RWPE2 (cell line): Measurements from ENCODE around the gene LACRT.

Experiments
- ATAC-seq: fragments of 200-7000 bp; cut with Tn5 transposase; 3 replicates; pipeline ENCODE4 v1.9.1; 2021; ENCODE audit warnings: low read depth
- DNase-seq: peaks from one replicate; pipeline ENCODE4 v3.0.0-alpha.2; 2020; ENCODE audit warnings: low spot score
- H3K27ac ChIP-seq: fragments of 450-650 bp; 2 replicates; pipeline ENCODE4 v1.5.1; 2017; ENCODE audit warnings: mild to moderate bottlenecking; ENCODE audit not compliant: poor library complexity, severe bottlenecking
- H3K27me3 ChIP-seq: fragments of 250-450 bp; sonication (Bioruptor Pico); 2 replicates; pipeline ENCODE4 v1.5.1; 2021; ENCODE audit warnings: mild to moderate bottlenecking, moderate library complexity; ENCODE audit not compliant: insufficient read depth, poor library complexity, severe bottlenecking
- H3K36me3 ChIP-seq: fragments of 250-450 bp; sonication (Bioruptor Pico); 2 replicates; pipeline ENCODE4 v1.5.1; 2020; ENCODE audit warnings: low read depth, mild to moderate bottlenecking, moderate library complexity
- H3K4me1 ChIP-seq: fragments of 250-450 bp; sonication (Bioruptor Pico); 2 replicates; pipeline ENCODE4 v1.5.1; 2021; ENCODE audit warnings: mild to moderate bottlenecking, moderate library complexity; ENCODE audit not compliant: insufficient read depth, poor library complexity, severe bottlenecking
- H3K4me3 ChIP-seq: fragments of 250-450 bp; sonication (Bioruptor Pico); 2 replicates; pipeline ENCODE4 v1.5.1; 2021; ENCODE audit warnings: mild to moderate bottlenecking, moderate library complexity; ENCODE audit not compliant: severe bottlenecking
- H3K9me3 ChIP-seq: fragments of 250-450 bp; sonication (Bioruptor Pico); 2 replicates; pipeline ENCODE4 v1.5.1; 2021; ENCODE audit warnings: mild to moderate bottlenecking, moderate library complexity; ENCODE audit not compliant: severe bottlenecking
- CTCF ChIP-seq: fragments of 450-650 bp; IDR thresholded peaks from one replicate; pipeline ENCODE4 v1.5.1; 2017; ENCODE audit warnings: mild to moderate bottlenecking, moderate library complexity; ENCODE audit not compliant: poor library complexity, severe bottlenecking

Gene LACRT

GRCh38 chr12:54631551-54631950 is 3.1 kb downstream of the LACRT start:
- no peak for ATAC-seq
- H3K27ac ChIP-seq, result no peak overlapping the region
- TF ChIP-seq CTCF, result no peak
- no peak for DNase-seq
- H3K4me1 ChIP-seq, result no peaks in the 10 kb centered on the region
- no peak overlapping the region for H3K4me3 ChIP-seq
- H3K9me3 ChIP-seq, result peaks cover 2% of the 10 kb centered on the region
- H3K27me3 ChIP-seq, result no peaks in the 10 kb centered on the region
- no peaks in the 10 kb centered on the region for H3K36me3 ChIP-seq

GRCh38 chr12:54629925-54630324 is 4.8 kb downstream of the LACRT start:
- Histone ChIP-seq H3K27me3 (no peaks in the 10 kb centered on the region), H3K27ac (no peak overlapping the region)
- no peak for ATAC-seq

GRCh38 chr12:54628186-54628846 is 6.4 kb downstream of the LACRT start:
- Histone ChIP-seq H3K4me3 (no peak overlapping the region), H3K27ac (no peak overlapping the region), H3K4me1 (no peaks in the 10 kb centered on the region), H3K27me3 (peaks cover 8% of the 10 kb centered on the region), H3K36me3 (no peaks in the 10 kb centered on the region), H3K9me3 (peaks cover 2% of the 10 kb centered on the region)
- TF ChIP-seq CTCF, result no peak
- no peak for ATAC-seq
- no peak for DNase-seq

More at GRCh38 chr12:54629925-54630324, 4.8 kb downstream of the LACRT start:
- no peak overlapping the region for H3K4me3 ChIP-seq
- peaks cover 2% of the 10 kb centered on the region for H3K9me3 ChIP-seq
- H3K4me1 ChIP-seq, result no peaks in the 10 kb centered on the region
- no peak for TF ChIP-seq CTCF
- DNase-seq, result no peak
- no peaks in the 10 kb centered on the region for H3K36me3 ChIP-seq

- Histone ChIP-seq H3K4me3 (no peak overlapping the region), H3K4me1 (no peaks in the 10 kb centered on the region), H3K9me3 (peaks cover 2% of the 10 kb centered on the region), H3K36me3 (no peaks in the 10 kb centered on the region), H3K27me3 (peaks cover 8% of the 10 kb centered on the region), H3K27ac (no peak overlapping the region)
- no peak for ATAC-seq
- DNase-seq, result no peak
- no peak for TF ChIP-seq CTCF
Measured at GRCh38 chr12:54627304-54627703, 7.4 kb downstream of the LACRT start.

GRCh38 chr12:54625598-54625997 is 9.1 kb downstream of the LACRT start:
- Histone ChIP-seq H3K27me3 (peaks cover 8% of the 10 kb centered on the region), H3K4me3 (no peak overlapping the region), H3K27ac (no peak overlapping the region), H3K9me3 (peaks cover 2% of the 10 kb centered on the region), H3K4me1 (no peaks in the 10 kb centered on the region), H3K36me3 (no peaks in the 10 kb centered on the region)
- TF ChIP-seq CTCF, result no peak
- no peak for DNase-seq
- no peak for ATAC-seq
